Measurements from ENCODE around the gene VPS37C. TPM values are rescaled to one million over a fixed set of nuclear protein-coding genes. Genes with fewer than 3 reads are reported as not detected.

VPS37C gene
- total and polyA plus RNA-seq, 2 of the 13 experiments (the other 11 are each of a cell fraction or from before 2014, with no cell fraction given) = 7.5 to 8.8 TPM

DNA sequence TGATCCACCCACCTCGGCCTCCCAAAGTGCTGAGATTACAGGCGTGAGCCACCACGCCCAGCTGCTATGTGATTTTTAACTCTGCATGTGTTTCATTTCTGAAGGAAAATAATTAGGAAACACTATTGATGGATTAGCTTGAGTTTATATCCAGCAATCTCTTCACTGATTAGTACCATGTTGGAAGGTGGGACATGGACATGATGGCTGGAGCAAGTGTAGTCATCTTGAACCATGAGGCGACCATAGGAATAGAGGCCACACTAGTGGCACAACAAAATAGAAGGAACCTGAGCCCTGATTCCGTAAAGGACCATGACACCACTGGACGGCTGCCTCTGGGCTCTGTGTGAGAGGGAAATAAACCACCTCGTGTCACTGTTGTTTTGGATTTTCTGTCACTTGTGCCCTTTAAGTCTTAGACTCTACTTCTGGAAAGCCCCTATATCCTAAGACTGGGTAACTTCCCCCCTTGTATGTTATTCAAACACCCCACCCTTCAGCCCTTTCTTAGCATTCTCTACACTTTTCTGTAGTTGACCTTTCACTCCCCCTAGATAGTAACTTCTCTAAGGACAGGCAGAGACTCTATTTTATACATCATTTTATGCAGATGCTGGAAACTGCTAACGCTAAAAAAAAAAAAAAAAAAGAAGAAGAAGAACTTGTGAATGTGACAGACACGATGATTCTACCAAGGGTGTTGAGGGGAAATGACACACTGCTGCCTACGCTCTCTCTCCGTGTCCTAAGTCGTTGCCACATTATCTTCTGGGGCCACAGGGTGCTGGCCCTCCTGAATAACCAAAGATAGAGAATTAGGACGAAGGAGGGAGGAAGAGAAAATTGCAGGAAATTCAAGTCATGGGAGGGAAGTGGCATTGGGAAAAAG is 2.7 kb upstream of the VPS37C start:
- peak overlapping the region; percentile 79 for H3K4me2 ChIP-seq (ENCODE audit: low read depth, low read length)
- WGBS (ENCODE audit: low lambda C conversion rate) = 65% methylated on average over 10 of the region's 13 CpGs
- POLR2A ChIA-PET = no interaction called here

More for the DNA sequence above, 2.7 kb upstream of the VPS37C start:
- Histone ChIP-seq H3K27ac (ENCODE audit: extremely low read length, insufficient read depth, low read length) (peak overlapping the region; percentile 48), H3K36me3 (replicated peaks in 1 of 2; ENCODE audit: control insufficient read depth in 1 of 2, insufficient read depth in 2 of 2, low read length in 2 of 2) (no peaks in the 10 kb centered on the region), H2AFZ (ENCODE audit: low read length) (no peak overlapping the region), H3K4me3 (replicated peaks in 1 of 3; ENCODE audit: insufficient read depth in 1 of 3, low read depth in 2 of 3, low read length in 3 of 3) (no peak overlapping the region), H4K20me1 (ENCODE audit: insufficient read depth, low read length) (no peaks in the 10 kb centered on the region), H3K9me3 (ENCODE audit: low read length) (no peaks in the 10 kb centered on the region), H3K9ac (ENCODE audit: insufficient read depth, low read depth, low read length) (no peak overlapping the region; the same call in 1 of the 2 replicates), H3K79me2 (ENCODE audit: insufficient read depth, low read length) (peaks cover 13% of the 10 kb centered on the region), H3K4me1 (ENCODE audit: insufficient read depth, low read length) (peaks cover 59% of the 10 kb centered on the region), H3K27me3 (ENCODE audit: control insufficient read depth in 1 of 2, insufficient read depth in 2 of 2, low read length in 2 of 2) (no peaks in the 10 kb centered on the region; a peak in 1 of 5 replicates)
- in situ Hi-C loops (cut with HindIII; ENCODE audit: extremely low pct_ligation_motif_present, low pct_unique_long_range_greater_than_20kb) (no loop called here), intact Hi-C loops (cut with micrococcal nuclease; ENCODE audit: unreplicated experiment) (no loop called here)
- TF ChIP-seq NFKBIZ (CRISPR knock-in tag; IDR thresholded peaks at IDR 0.05) = no peak
- no peak for TF ChIP-seq PAX8 (CRISPR knock-in tag; IDR thresholded peaks at IDR 0.05; ENCODE audit: borderline replicate concordance)
- TF ChIP-seq JUN (CRISPR knock-in tag; IDR thresholded peaks at IDR 0.05) = no peak
- TF ChIP-seq, protein P1, sequence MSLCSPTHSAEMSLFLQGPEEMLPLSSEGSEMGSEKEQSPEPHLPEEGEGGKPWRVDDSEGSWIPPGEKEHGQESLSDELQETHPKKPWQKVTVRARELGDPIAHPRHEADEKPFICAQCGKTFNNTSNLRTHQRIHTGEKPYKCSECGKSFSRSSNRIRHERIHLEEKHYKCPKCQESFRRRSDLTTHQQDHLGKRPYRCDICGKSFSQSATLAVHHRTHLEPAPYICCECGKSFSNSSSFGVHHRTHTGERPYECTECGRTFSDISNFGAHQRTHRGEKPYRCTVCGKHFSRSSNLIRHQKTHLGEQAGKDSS (CRISPR knock-in tag; IDR thresholded peaks at IDR 0.05; ENCODE audit: borderline replicate concordance, low read depth) = no peak
- TF ChIP-seq, protein P2, sequence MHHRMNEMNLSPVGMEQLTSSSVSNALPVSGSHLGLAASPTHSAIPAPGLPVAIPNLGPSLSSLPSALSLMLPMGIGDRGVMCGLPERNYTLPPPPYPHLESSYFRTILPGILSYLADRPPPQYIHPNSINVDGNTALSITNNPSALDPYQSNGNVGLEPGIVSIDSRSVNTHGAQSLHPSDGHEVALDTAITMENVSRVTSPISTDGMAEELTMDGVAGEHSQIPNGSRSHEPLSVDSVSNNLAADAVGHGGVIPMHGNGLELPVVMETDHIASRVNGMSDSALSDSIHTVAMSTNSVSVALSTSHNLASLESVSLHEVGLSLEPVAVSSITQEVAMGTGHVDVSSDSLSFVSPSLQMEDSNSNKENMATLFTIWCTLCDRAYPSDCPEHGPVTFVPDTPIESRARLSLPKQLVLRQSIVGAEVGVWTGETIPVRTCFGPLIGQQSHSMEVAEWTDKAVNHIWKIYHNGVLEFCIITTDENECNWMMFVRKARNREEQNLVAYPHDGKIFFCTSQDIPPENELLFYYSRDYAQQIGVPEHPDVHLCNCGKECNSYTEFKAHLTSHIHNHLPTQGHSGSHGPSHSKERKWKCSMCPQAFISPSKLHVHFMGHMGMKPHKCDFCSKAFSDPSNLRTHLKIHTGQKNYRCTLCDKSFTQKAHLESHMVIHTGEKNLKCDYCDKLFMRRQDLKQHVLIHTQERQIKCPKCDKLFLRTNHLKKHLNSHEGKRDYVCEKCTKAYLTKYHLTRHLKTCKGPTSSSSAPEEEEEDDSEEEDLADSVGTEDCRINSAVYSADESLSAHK (CRISPR knock-in tag; IDR thresholded peaks at IDR 0.05; ENCODE audit: borderline replicate concordance) = no peak
- no peak for TF ChIP-seq ZNF75D (CRISPR knock-in tag; IDR thresholded peaks at IDR 0.05; ENCODE audit: borderline replicate concordance)
- no peak for TF ChIP-seq CC2D1A (CRISPR knock-in tag; IDR thresholded peaks at IDR 0.05)
- TF ChIP-seq TARDBP (CRISPR knock-in tag; IDR thresholded peaks at IDR 0.05) = no peak
- no peak for TF ChIP-seq HNRNPLL (IDR thresholded peaks at IDR 0.05; ENCODE audit: low read depth, low read length, poor library complexity, severe bottlenecking)
- no peak for TF ChIP-seq MEIS2 (CRISPR knock-in tag; IDR thresholded peaks at IDR 0.05)
- no peak for TF ChIP-seq ZBTB4 (CRISPR knock-in tag; IDR thresholded peaks at IDR 0.05; ENCODE audit: borderline replicate concordance)
- TF ChIP-seq ZNF724P (CRISPR knock-in tag; IDR thresholded peaks at IDR 0.05; ENCODE audit: borderline replicate concordance) = no peak
- CTCF ChIA-PET (ENCODE audit: low intra/inter-chr PET ratio, low total read pairs) = no interaction called here
- no TSS peak for BruUV-seq (replicated peaks)
- FAIRE-seq = no peak
- DNase-seq (ENCODE audit: low spot score) = no peak
- no peak for ATAC-seq

Measured in HepG2 (cell line).